ENCODE data around the gene ZNF341. TPM values are rescaled to one million over a fixed set of nuclear protein-coding genes. Genes with fewer than 3 reads are reported as not detected.

ZNF341 gene
- total RNA-seq, 1 donor from 2014 or later = 3.4 TPM

- Mint-ChIP-seq H3K4me3 (ENCODE audit: unreplicated experiment) (no peak overlapping the region), H3K36me3 (ENCODE audit: unreplicated experiment) (no peaks in the 10 kb centered on the region), H3K9me3 (ENCODE audit: unreplicated experiment) (no peaks in the 10 kb centered on the region), H3K4me1 (ENCODE audit: unreplicated experiment) (no peaks in the 10 kb centered on the region), H3K27me3 (ENCODE audit: unreplicated experiment) (no peaks in the 10 kb centered on the region), H3K27ac (ENCODE audit: unreplicated experiment) (no peak overlapping the region)
- no peak for TF ChIP-seq CTCF (IDR thresholded peaks at IDR 0.05)
- no peak for DNase-seq (ENCODE audit: extremely low spot score, unreplicated experiment)
Measured at GRCh38 chr20:33783256-33783655, 51.5 kb downstream of the ZNF341 start.

- H3K4me1 Mint-ChIP-seq (ENCODE audit: unreplicated experiment) = peaks cover 5% of the 10 kb centered on the region
- H3K27me3 Mint-ChIP-seq (ENCODE audit: unreplicated experiment) = no peaks in the 10 kb centered on the region
- no peak for DNase-seq (ENCODE audit: extremely low spot score, unreplicated experiment)
- TF ChIP-seq CTCF (IDR thresholded peaks at IDR 0.05) = no peak
- no peak overlapping the region for H3K27ac Mint-ChIP-seq (ENCODE audit: unreplicated experiment)
- H3K9me3 Mint-ChIP-seq (ENCODE audit: unreplicated experiment) = no peaks in the 10 kb centered on the region
- no peaks in the 10 kb centered on the region for H3K36me3 Mint-ChIP-seq (ENCODE audit: unreplicated experiment)
- no peak overlapping the region for H3K4me3 Mint-ChIP-seq (ENCODE audit: unreplicated experiment)
Measured at GRCh38 chr20:33783818-33784217, 52.0 kb downstream of the ZNF341 start.

- DNase-seq (ENCODE audit: extremely low spot score, unreplicated experiment) = no peak
- H3K27me3 Mint-ChIP-seq (ENCODE audit: unreplicated experiment) = no peaks in the 10 kb centered on the region
- no peaks in the 10 kb centered on the region for H3K9me3 Mint-ChIP-seq (ENCODE audit: unreplicated experiment)
- H3K27ac Mint-ChIP-seq (ENCODE audit: unreplicated experiment) = no peak overlapping the region
- no peak overlapping the region for H3K4me3 Mint-ChIP-seq (ENCODE audit: unreplicated experiment)
- H3K36me3 Mint-ChIP-seq (ENCODE audit: unreplicated experiment) = no peaks in the 10 kb centered on the region
- no peak for TF ChIP-seq CTCF (IDR thresholded peaks at IDR 0.05)
- H3K4me1 Mint-ChIP-seq (ENCODE audit: unreplicated experiment) = peaks cover 8% of the 10 kb centered on the region
Measured at GRCh38 chr20:33784225-33784624, 52.4 kb downstream of the ZNF341 start.

GRCh38 chr20:33785503-33785902, 53.7 kb downstream of the ZNF341 start:
- Mint-ChIP-seq H3K36me3 (ENCODE audit: unreplicated experiment) (no peaks in the 10 kb centered on the region), H3K4me3 (ENCODE audit: unreplicated experiment) (no peak overlapping the region), H3K27ac (ENCODE audit: unreplicated experiment) (no peak overlapping the region), H3K27me3 (ENCODE audit: unreplicated experiment) (no peaks in the 10 kb centered on the region), H3K9me3 (ENCODE audit: unreplicated experiment) (no peaks in the 10 kb centered on the region), H3K4me1 (ENCODE audit: unreplicated experiment) (peaks cover 14% of the 10 kb centered on the region)
- TF ChIP-seq CTCF (IDR thresholded peaks at IDR 0.05) = no peak
- no peak for DNase-seq (ENCODE audit: extremely low spot score, unreplicated experiment)

- no peaks in the 10 kb centered on the region for H3K9me3 Mint-ChIP-seq (ENCODE audit: unreplicated experiment)
- TF ChIP-seq CTCF (IDR thresholded peaks at IDR 0.05) = no peak
- peaks cover 14% of the 10 kb centered on the region for H3K4me1 Mint-ChIP-seq (ENCODE audit: unreplicated experiment)
- H3K27ac Mint-ChIP-seq (ENCODE audit: unreplicated experiment) = peak overlapping the region; percentile 18
- H3K4me3 Mint-ChIP-seq (ENCODE audit: unreplicated experiment) = no peak overlapping the region
- no peaks in the 10 kb centered on the region for H3K27me3 Mint-ChIP-seq (ENCODE audit: unreplicated experiment)
- no peaks in the 10 kb centered on the region for H3K36me3 Mint-ChIP-seq (ENCODE audit: unreplicated experiment)
- no peak for DNase-seq (ENCODE audit: extremely low spot score, unreplicated experiment)
Measured at GRCh38 chr20:33787253-33787891, 55.6 kb downstream of the ZNF341 start.

Measured in osteocyte (in vitro differentiated cells).